GM23338 (cell line): Measurements from ENCODE around the gene LIPA. TPM values are rescaled to one million over a fixed set of nuclear protein-coding genes. Genes with fewer than 3 reads are reported as not detected.

Experiments
- ATAC-seq: fragments of 200-7000 bp; cut with Tn5 transposase; 3 replicates; pipeline ENCODE4 v1.9.1; 2020
- DNase-seq: peaks from one replicate; pipeline ENCODE4 v3.0.0-alpha.2; 2015; ENCODE audit warnings: low spot score
- H2AFZ ChIP-seq: fragments of 200-600 bp; sonication (generic); 2 replicates; pipeline ENCODE4 v1.8.0; 2016; ENCODE audit warnings: antibody characterized with exemption, mild to moderate bottlenecking, moderate library complexity
- H3F3A ChIP-seq: fragments of 200-600 bp; sonication (generic); replicated peaks from 2 replicates; pipeline ENCODE4 v1.8.0; 2017; ENCODE audit warnings: antibody characterized with exemption, mixed run types, low read depth
- H3K27ac ChIP-seq: fragments of 200-600 bp; sonication (generic); 2 replicates; pipeline ENCODE4 v1.6.1; 2016; ENCODE audit warnings: low read depth
- H3K27me3 ChIP-seq: fragments of 200-600 bp; sonication (generic); 2 replicates; pipeline ENCODE4 v1.8.0; 2016; ENCODE audit warnings: mild to moderate bottlenecking, mixed run types, moderate library complexity; ENCODE audit not compliant: insufficient read depth
- H3K36me3 ChIP-seq: fragments of 200-600 bp; sonication (generic); 2 replicates; pipeline ENCODE4 v1.8.0; 2016; ENCODE audit warnings: mild to moderate bottlenecking; ENCODE audit not compliant: insufficient read depth
- H3K4me1 ChIP-seq: fragments of 200-600 bp; sonication (generic); 2 replicates; pipeline ENCODE4 v1.8.0; 2016; ENCODE audit warnings: mild to moderate bottlenecking, moderate library complexity; ENCODE audit not compliant: insufficient read depth
- H3K4me2 ChIP-seq: fragments of 200-600 bp; sonication (generic); 2 replicates; pipeline ENCODE4 v1.7.1; 2017; ENCODE audit warnings: mixed run types
- H3K4me3 ChIP-seq: fragments of 200-600 bp; sonication (generic); 2 replicates; pipeline ENCODE4 v1.6.1; 2016; ENCODE audit warnings: mixed run types
- H3K79me2 ChIP-seq: fragments of 200-600 bp; sonication (generic); replicated peaks from 2 replicates; pipeline ENCODE4 v1.8.0; 2017; ENCODE audit warnings: mild to moderate bottlenecking; ENCODE audit not compliant: insufficient read depth
- H3K9me2 ChIP-seq: fragments of 200-600 bp; sonication (generic); 2 replicates; pipeline ENCODE4 v1.8.0; 2017; ENCODE audit not compliant: insufficient read depth
- H4K20me1 ChIP-seq: fragments of 200-600 bp; sonication (generic); replicated peaks from 2 replicates; pipeline ENCODE4 v1.8.0; 2017; ENCODE audit warnings: mild to moderate bottlenecking; ENCODE audit not compliant: insufficient read depth
- H3K27ac Mint-ChIP-seq: 2 replicates; pipeline ENCODE4 v1.8.0; 2020; ENCODE audit warnings: inconsistent platforms, mild to moderate bottlenecking, moderate library complexity, mixed read lengths
- H3K27me3 Mint-ChIP-seq: 3 replicates; pipeline ENCODE4 v1.8.0; 2022; ENCODE audit warnings: low read depth, mild to moderate bottlenecking, moderate library complexity, mixed read lengths, inconsistent platforms; ENCODE audit not compliant: insufficient read depth, poor library complexity
- H3K36me3 Mint-ChIP-seq: 3 replicates; pipeline ENCODE4 v1.8.0; 2021; ENCODE audit warnings: low read depth, mild to moderate bottlenecking, inconsistent platforms, moderate library complexity, mixed read lengths
- H3K4me1 Mint-ChIP-seq: 3 replicates; pipeline ENCODE4 v1.8.0; 2020; ENCODE audit warnings: mild to moderate bottlenecking, inconsistent platforms, mixed read lengths
- H3K4me3 Mint-ChIP-seq: 3 replicates; pipeline ENCODE4 v1.8.0; 2021; ENCODE audit warnings: moderate library complexity, mild to moderate bottlenecking, inconsistent platforms, mixed read lengths
- H3K9me3 Mint-ChIP-seq: 3 replicates; pipeline ENCODE4 v1.8.0; 2020; ENCODE audit warnings: moderate library complexity, mild to moderate bottlenecking, inconsistent platforms, mixed read lengths
- CREB1 ChIP-seq: fragments of 250-450 bp; sonication (Bioruptor Pico); IDR thresholded peaks from 2 replicates; pipeline ENCODE4 v1.5.0; 2020; ENCODE audit warnings: low read depth, mild to moderate bottlenecking, moderate library complexity
- EZH2 ChIP-seq: fragments of 200-600 bp; sonication (generic); IDR thresholded peaks from one replicate; pipeline ENCODE4 v1.8.0; 2017; ENCODE audit warnings: antibody characterized with exemption, mild to moderate bottlenecking, low read depth; ENCODE audit not compliant: unreplicated experiment
- EZH2phosphoT487 ChIP-seq: fragments of 200-600 bp; sonication (generic); IDR thresholded peaks from one replicate; pipeline ENCODE4 v1.8.1; 2018; ENCODE audit warnings: antibody characterized with exemption; ENCODE audit not compliant: unreplicated experiment
- JUNB ChIP-seq: IDR thresholded peaks from one replicate; pipeline ENCODE4 v1.6.1; 2016; ENCODE audit warnings: antibody characterized with exemption; ENCODE audit not compliant: unreplicated experiment
- NANOG ChIP-seq: IDR thresholded peaks from 2 replicates; pipeline ENCODE4 v1.6.1; 2016; ENCODE audit warnings: antibody characterized with exemption, borderline replicate concordance
- POLR2AphosphoS5 ChIP-seq: IDR thresholded peaks from 2 replicates; pipeline ENCODE4 v1.6.1; 2016; ENCODE audit warnings: antibody characterized with exemption, low read depth
- STAT1 ChIP-seq: IDR thresholded peaks from one replicate; pipeline ENCODE4 v1.6.1; 2016; ENCODE audit warnings: antibody characterized with exemption; ENCODE audit not compliant: unreplicated experiment
- ZNF114 ChIP-seq: fragments of 250-450 bp; sonication (Bioruptor Pico); IDR thresholded peaks from 2 replicates; pipeline ENCODE4 v1.5.0; 2020; ENCODE audit warnings: mild to moderate bottlenecking, moderate library complexity
- ZNF331 ChIP-seq: fragments of 250-450 bp; sonication (Bioruptor Pico); IDR thresholded peaks from 2 replicates; pipeline ENCODE4 v1.5.0; 2020; ENCODE audit warnings: low read depth, mild to moderate bottlenecking, moderate library complexity
- polyA plus RNA-seq: library from polyadenylated mRNA; unstranded; fragments of >200 nt; fragmentation: Nextera tagmentation; extraction: Ambion mirVana; gene quantifications from 2 replicates; pipeline ENCODE4 v1.2.1, GENCODE V29; 2016
- total RNA-seq: library from RNA; depleted of rRNA; stranded (reverse); fragments of >200 nt; shearing (Covaris generic); gene quantifications from 2 replicates; pipeline ENCODE4 v1.2.3, GENCODE V29; 2014
- TF ChIP-seq, protein P1 (sequence below): IDR thresholded peaks from 2 replicates; pipeline ENCODE4 v1.6.1; 2016; ENCODE audit warnings: antibody characterized with exemption
- TF ChIP-seq, protein P2 (sequence below): IDR thresholded peaks from one replicate; pipeline ENCODE4 v1.6.1; 2018; ENCODE audit warnings: antibody characterized with exemption; ENCODE audit not compliant: unreplicated experiment
- TF ChIP-seq, protein P3 (sequence below), 2 experiments: fragments of 200-600 bp in 1 of 2; sonication (generic) in 1 of 2; conservative IDR thresholded peaks; 2 replicates each; pipeline versions ENCODE4 v1.5.1 to v1.6.1; 2016 to 2017; ENCODE audit warnings: antibody characterized with exemption in 2 of 2, low read depth in 2 of 2, mild to moderate bottlenecking in 2 of 2, moderate library complexity in 1 of 2
- TF ChIP-seq, protein P4 (sequence below): fragments of 250-450 bp; sonication (Bioruptor Pico); IDR thresholded peaks from 2 replicates; pipeline ENCODE4 v1.5.0; 2020; ENCODE audit warnings: mild to moderate bottlenecking, moderate library complexity

LIPA gene
- total and polyA plus RNA-seq, 2 experiments from 2014 or later: 37.8 to 86.3 TPM

DNA sequence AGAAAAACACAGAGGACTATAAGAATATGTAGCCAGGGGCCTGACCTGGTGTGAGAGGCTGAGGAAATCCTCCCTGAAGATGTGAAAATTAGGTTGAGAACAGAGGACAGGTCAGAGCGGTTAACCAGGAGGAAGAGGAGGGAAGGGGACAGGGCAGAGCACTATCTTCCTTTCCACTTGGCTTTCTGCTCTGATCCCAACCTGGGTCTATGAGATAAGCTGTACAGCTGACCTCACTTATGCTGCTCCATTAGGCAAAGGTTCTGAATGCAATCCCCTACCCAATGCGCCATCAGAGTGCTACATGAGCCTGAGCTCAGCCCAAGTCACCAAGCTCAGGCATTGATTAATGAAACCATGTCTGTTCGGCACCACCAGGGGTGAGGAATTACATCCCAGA is 10.5 kb downstream of the LIPA start:
- no peak overlapping the region for H2AFZ ChIP-seq
- H3K4me1 ChIP-seq: peaks cover 51% of the 10 kb centered on the region
- H3K9me3 Mint-ChIP-seq: no peaks in the 10 kb centered on the region
- H3K36me3 ChIP-seq: peaks cover under 1% of the 10 kb centered on the region; the same call in 1 of the 2 replicates
- H3F3A ChIP-seq: no peaks in the 10 kb centered on the region
- peaks cover 40% of the 10 kb centered on the region for H3K4me1 Mint-ChIP-seq
- H3K79me2 ChIP-seq: peaks cover 5% of the 10 kb centered on the region
- H3K4me3 Mint-ChIP-seq: no peak overlapping the region
- no peaks in the 10 kb centered on the region for H3K9me2 ChIP-seq
- peak; percentile 44; the same call in 2 of the 3 replicates for ATAC-seq
- no peak overlapping the region for H3K4me3 ChIP-seq
- H3K27me3 Mint-ChIP-seq: peaks cover 2% of the 10 kb centered on the region
- H3K27me3 ChIP-seq: no peaks in the 10 kb centered on the region
- H3K36me3 Mint-ChIP-seq: peaks cover 3% of the 10 kb centered on the region; the same call in 2 of the 3 replicates
- H4K20me1 ChIP-seq: no peaks in the 10 kb centered on the region
- TF ChIP-seq, protein P1, sequence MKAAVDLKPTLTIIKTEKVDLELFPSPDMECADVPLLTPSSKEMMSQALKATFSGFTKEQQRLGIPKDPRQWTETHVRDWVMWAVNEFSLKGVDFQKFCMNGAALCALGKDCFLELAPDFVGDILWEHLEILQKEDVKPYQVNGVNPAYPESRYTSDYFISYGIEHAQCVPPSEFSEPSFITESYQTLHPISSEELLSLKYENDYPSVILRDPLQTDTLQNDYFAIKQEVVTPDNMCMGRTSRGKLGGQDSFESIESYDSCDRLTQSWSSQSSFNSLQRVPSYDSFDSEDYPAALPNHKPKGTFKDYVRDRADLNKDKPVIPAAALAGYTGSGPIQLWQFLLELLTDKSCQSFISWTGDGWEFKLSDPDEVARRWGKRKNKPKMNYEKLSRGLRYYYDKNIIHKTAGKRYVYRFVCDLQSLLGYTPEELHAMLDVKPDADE: no peak
- TF ChIP-seq POLR2AphosphoS5: no peak
- TF ChIP-seq, protein P2, sequence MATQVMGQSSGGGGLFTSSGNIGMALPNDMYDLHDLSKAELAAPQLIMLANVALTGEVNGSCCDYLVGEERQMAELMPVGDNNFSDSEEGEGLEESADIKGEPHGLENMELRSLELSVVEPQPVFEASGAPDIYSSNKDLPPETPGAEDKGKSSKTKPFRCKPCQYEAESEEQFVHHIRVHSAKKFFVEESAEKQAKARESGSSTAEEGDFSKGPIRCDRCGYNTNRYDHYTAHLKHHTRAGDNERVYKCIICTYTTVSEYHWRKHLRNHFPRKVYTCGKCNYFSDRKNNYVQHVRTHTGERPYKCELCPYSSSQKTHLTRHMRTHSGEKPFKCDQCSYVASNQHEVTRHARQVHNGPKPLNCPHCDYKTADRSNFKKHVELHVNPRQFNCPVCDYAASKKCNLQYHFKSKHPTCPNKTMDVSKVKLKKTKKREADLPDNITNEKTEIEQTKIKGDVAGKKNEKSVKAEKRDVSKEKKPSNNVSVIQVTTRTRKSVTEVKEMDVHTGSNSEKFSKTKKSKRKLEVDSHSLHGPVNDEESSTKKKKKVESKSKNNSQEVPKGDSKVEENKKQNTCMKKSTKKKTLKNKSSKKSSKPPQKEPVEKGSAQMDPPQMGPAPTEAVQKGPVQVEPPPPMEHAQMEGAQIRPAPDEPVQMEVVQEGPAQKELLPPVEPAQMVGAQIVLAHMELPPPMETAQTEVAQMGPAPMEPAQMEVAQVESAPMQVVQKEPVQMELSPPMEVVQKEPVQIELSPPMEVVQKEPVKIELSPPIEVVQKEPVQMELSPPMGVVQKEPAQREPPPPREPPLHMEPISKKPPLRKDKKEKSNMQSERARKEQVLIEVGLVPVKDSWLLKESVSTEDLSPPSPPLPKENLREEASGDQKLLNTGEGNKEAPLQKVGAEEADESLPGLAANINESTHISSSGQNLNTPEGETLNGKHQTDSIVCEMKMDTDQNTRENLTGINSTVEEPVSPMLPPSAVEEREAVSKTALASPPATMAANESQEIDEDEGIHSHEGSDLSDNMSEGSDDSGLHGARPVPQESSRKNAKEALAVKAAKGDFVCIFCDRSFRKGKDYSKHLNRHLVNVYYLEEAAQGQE: no peak
- TF ChIP-seq STAT1: no peak
- TF ChIP-seq EZH2phosphoT487: no peak
- no peak for TF ChIP-seq JUNB
- no peak for TF ChIP-seq ZNF114 (CRISPR knock-in tag)
- no peak for TF ChIP-seq ZNF331 (CRISPR knock-in tag)
- TF ChIP-seq, protein P3, sequence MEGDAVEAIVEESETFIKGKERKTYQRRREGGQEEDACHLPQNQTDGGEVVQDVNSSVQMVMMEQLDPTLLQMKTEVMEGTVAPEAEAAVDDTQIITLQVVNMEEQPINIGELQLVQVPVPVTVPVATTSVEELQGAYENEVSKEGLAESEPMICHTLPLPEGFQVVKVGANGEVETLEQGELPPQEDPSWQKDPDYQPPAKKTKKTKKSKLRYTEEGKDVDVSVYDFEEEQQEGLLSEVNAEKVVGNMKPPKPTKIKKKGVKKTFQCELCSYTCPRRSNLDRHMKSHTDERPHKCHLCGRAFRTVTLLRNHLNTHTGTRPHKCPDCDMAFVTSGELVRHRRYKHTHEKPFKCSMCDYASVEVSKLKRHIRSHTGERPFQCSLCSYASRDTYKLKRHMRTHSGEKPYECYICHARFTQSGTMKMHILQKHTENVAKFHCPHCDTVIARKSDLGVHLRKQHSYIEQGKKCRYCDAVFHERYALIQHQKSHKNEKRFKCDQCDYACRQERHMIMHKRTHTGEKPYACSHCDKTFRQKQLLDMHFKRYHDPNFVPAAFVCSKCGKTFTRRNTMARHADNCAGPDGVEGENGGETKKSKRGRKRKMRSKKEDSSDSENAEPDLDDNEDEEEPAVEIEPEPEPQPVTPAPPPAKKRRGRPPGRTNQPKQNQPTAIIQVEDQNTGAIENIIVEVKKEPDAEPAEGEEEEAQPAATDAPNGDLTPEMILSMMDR (conservative IDR thresholded peaks at IDR 0.05; ENCODE audit: low read depth in 2 of 2): no peak
- TF ChIP-seq EZH2: no peak
- TF ChIP-seq CREB1: no peak
- TF ChIP-seq, protein P4, sequence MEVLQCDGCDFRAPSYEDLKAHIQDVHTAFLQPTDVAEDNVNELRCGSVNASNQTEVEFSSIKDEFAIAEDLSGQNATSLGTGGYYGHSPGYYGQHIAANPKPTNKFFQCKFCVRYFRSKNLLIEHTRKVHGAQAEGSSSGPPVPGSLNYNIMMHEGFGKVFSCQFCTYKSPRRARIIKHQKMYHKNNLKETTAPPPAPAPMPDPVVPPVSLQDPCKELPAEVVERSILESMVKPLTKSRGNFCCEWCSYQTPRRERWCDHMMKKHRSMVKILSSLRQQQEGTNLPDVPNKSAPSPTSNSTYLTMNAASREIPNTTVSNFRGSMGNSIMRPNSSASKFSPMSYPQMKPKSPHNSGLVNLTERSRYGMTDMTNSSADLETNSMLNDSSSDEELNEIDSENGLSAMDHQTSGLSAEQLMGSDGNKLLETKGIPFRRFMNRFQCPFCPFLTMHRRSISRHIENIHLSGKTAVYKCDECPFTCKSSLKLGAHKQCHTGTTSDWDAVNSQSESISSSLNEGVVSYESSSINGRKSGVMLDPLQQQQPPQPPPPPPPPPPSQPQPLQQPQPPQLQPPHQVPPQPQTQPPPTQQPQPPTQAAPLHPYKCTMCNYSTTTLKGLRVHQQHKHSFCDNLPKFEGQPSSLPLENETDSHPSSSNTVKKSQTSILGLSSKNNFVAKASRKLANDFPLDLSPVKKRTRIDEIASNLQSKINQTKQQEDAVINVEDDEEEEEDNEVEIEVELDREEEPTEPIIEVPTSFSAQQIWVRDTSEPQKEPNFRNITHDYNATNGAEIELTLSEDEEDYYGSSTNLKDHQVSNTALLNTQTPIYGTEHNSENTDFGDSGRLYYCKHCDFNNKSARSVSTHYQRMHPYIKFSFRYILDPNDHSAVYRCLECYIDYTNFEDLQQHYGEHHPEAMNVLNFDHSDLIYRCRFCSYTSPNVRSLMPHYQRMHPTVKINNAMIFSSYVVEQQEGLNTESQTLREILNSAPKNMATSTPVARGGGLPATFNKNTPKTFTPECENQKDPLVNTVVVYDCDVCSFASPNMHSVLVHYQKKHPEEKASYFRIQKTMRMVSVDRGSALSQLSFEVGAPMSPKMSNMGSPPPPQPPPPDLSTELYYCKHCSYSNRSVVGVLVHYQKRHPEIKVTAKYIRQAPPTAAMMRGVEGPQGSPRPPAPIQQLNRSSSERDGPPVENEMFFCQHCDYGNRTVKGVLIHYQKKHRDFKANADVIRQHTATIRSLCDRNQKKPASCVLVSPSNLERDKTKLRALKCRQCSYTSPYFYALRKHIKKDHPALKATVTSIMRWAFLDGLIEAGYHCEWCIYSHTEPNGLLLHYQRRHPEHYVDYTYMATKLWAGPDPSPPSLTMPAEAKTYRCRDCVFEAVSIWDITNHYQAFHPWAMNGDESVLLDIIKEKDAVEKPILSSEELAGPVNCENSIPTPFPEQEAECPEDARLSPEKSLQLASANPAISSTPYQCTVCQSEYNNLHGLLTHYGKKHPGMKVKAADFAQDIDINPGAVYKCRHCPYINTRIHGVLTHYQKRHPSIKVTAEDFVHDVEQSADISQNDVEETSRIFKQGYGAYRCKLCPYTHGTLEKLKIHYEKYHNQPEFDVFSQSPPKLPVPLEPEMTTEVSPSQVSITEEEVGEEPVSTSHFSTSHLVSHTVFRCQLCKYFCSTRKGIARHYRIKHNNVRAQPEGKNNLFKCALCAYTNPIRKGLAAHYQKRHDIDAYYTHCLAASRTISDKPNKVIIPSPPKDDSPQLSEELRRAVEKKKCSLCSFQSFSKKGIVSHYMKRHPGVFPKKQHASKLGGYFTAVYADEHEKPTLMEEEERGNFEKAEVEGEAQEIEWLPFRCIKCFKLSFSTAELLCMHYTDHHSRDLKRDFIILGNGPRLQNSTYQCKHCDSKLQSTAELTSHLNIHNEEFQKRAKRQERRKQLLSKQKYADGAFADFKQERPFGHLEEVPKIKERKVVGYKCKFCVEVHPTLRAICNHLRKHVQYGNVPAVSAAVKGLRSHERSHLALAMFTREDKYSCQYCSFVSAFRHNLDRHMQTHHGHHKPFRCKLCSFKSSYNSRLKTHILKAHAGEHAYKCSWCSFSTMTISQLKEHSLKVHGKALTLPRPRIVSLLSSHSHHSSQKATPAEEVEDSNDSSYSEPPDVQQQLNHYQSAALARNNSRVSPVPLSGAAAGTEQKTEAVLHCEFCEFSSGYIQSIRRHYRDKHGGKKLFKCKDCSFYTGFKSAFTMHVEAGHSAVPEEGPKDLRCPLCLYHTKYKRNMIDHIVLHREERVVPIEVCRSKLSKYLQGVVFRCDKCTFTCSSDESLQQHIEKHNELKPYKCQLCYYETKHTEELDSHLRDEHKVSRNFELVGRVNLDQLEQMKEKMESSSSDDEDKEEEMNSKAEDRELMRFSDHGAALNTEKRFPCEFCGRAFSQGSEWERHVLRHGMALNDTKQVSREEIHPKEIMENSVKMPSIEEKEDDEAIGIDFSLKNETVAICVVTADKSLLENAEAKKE (CRISPR knock-in tag): no peak
- TF ChIP-seq NANOG: no peak
- no peak overlapping the region for H3K4me2 ChIP-seq
- H3K27ac ChIP-seq: no peak overlapping the region
- no peak for DNase-seq
- no peak overlapping the region for H3K27ac Mint-ChIP-seq
